GM21367 (cell line): ENCODE measurements around the gene SIMC1.
"Not testable (repeated sequence)": the region's sequence is repeated elsewhere in the genome, so short reads cannot be mapped to it uniquely, and the experiment has no call there.

Experiments
- ATAC-seq: cut with Tn5 transposase; IDR thresholded peaks from one replicate; pipeline ENCODE4 v1.9.1; 2021; ENCODE audit not compliant: unreplicated experiment

Gene SIMC1

DNA sequence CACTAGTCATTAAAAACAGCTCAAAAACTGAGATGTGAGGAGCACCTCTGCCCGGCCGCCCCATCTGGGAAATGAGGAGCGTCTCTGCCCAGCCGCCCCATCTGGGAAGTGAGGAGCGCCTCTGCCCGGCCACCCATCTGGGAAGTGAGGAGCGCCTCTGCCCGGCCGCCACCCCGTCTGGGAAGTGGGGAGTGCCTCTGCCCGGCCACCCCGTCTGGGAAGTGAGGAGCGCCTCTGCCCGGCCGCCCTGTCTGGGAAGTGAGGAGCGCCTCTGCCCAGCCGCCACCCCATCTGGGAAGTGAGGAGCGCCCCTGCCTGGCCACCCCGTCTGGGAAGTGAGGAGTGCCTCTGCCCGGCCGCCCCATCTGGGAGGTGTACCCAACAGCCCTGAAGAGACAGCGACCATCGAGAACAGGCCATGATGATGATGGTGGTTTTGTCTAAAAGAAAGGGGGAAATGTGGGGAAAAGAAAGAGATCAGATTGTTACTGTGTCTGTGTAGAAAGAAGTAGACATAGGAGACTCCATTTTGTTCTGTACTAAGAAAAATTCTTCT is 23.7 kb upstream of the SIMC1 start:
- ATAC-seq = not testable (repeated sequence)

DNA sequence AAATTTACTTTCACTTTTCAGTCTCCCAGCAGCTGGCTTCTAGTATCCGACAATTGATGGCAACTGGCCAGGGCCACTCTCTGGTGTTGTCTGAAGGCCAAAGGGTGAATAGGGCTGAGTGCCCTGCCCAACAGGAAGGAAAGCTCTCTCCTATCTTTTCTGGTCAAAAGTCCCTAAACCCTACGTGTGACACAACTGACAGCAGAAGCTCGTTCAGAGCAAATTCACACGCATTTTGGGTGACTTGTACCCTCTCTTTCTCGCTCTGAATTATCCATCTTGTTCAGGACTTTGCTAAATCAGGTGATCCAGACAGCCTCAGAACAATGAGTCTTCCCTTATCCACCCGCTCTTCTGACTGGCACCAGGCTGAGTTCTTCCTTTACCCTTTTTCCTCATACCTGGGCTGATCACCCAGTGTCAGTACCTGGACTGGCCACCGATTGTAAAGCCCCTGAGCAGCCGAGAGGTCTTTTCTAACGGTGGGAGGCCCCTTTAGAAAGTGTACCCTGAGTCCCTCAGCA is 21.8 kb upstream of the SIMC1 start:
- not testable (repeated sequence) for ATAC-seq

DNA sequence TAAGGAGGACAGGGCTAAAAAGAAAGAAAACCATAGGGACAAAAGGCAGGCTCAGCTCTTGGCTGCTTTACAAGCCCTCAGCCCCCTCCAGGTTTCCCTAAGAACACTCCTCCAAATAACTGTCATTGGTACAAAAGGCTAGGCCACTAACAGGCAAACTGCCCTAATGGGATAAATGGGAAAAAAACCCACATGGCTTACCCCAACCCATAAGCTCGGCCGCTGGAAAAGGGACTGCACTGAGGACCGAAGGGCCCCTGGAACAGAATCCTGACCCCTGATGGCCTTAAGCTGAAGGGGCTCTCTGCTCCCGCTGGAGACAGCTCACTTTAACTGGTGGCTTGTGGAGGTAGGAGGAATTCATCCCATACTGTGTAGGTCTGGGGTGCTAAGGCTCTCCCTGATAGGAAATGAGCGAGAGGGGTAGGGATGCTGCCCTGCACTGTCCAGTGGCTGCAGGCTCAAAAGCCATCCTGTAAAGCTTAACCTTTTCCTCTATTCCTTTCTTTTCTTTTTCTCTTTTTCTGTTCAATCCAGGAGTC is 21.0 kb upstream of the SIMC1 start:
- ATAC-seq = not testable (repeated sequence)

DNA sequence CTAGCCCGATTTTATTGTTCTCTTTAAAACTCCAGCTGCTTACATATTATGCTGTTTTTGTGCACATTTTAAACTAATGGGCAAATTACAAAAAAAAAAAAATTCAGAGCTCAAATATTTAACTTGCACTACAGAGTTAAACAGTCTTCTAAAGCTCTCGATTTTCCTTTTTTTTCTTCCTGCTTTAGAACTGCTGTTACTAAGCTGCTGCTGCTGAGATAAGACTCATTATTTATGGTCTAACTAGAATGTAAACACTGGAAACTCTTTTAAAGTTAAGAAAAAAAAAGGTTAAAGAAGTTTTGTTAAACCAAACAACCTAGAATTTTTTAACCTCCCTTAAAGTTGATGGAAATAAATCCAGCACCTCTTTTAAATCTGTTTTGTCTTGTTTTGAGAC is 20.5 kb upstream of the SIMC1 start:
- ATAC-seq = not testable (repeated sequence)

DNA sequence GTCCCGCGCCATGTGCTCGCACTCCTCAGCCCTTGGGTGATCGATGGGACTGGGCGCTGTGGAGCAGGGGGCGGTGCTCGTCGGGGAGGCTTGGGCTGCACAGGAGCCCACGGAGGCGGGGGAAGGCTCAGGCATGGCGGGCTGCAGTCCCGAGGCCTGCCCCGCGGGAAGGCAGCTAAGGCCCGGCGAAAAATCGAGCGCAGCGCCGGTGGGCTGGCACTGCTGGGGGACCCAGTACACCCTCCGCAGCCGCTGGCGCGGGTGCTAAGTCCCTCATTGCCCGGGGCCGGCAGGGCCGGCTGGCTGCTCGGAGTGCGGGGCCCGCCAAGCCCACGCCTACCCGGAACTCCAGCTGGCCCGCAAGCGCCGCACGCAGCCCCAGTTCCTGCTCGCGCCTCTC is 16.2 kb upstream of the SIMC1 start:
- ATAC-seq = not testable (repeated sequence)

DNA sequence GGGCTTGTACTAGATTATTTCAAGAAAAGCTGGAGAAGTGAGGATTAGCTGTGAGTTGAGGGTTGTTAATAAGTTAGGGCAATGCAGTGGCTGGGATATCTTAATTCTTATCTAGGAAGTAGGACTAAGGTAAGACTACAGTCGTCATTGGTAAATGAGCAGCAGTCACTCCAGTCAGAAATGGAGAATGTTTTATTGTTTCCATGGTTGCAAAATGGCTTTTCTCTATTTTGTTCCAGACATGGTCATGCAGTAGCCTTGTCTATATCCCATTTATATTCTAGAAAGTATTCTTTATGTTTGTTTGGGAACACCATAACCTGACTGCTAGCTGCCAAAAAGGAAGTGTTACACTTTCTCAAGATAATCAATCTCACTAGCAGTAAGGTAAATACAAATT is 9.9 kb upstream of the SIMC1 start:
- not testable (repeated sequence) for ATAC-seq

DNA sequence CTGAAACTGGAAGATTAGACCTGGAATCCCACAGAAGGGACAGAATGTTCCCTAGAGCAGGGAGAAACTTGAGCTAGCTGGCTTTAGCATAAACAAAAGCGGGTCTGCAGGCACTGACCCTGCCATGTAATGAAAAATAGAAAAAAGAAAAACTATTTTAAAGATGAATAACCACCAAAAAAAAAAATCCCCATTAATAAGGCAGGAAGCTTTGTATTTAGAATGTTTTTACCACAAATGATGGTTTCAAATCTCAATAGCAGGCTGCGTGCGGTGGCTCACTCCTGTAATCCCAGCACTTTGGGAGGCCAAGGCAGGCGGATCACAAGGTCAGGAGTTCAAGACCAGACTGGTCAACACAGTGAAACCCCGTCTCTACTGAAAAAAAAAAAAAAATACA is 5.0 kb upstream of the SIMC1 start:
- ATAC-seq = not testable (repeated sequence)

DNA sequence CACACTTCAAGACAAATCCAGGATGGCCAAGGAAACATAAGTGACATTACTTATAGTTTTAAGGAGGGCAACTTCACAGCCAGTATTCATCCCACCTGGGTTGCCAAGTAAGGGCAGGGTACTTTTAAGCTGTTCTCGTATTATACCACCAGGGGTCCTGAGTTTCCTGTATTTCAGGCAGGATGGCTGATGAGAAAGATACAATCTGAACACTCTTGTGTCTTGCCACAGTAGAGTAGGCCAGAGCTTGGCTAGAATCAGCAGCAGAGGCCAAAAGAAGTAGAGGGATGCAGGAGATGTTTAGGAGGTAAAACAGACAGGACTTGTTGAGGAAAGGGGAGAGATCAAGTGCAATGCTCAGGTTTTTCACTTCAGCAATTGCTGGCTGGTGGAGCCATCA is 3.1 kb upstream of the SIMC1 start:
- peak; percentile 43 for ATAC-seq

DNA sequence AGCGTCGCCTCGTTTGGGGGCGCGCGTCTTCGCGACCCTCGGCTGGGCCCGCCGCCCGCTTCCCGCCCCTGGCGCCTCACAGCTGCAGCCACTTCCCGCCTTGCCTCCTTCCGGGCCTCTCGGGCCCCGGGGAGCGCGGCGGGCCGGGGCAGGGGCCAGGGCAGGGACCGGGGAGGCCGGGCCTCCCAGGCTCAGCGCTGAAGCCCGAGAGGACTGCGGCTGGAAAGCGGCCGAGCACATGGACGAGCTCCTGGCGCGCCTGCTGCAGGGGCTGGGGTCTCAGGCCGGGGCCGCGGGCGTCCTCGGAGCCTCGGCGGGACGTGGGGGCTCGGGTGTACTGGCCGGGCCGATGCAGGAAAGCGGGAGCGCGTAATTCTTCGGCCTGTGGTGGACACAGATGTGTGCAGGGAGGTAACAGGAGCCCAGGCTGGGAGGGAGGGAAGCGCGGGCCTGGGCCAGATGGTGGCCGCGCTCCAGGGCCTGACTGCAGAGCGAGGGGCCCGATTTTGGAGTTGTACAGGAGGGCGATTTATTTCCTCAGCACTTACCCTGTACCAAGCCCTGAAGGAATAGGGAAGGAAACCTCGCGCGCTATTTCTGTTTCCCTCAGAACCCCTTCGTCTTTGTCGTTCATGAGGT is 540 bp downstream of the SIMC1 start:
- ATAC-seq = peak; percentile 22

DNA sequence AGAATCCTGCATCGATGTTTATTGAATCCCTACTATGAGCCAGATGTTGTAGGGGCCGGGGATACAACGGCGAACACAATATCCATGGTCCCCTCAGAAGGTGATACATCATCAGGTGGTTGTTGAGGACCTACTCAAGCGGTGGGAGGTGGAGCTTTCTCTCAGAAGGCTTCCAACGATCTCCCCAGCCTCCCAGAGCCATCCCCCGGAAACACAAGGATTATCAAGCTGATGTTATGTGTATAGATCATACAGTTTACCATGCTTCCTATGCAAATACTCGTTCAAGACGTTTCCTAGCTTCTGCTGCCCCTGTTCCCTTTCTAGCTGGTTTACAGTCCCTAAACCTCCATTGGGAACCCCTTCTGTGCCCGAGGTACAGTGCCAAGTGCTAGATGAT is 1.1 kb downstream of the SIMC1 start:
- not testable (repeated sequence) for ATAC-seq

DNA sequence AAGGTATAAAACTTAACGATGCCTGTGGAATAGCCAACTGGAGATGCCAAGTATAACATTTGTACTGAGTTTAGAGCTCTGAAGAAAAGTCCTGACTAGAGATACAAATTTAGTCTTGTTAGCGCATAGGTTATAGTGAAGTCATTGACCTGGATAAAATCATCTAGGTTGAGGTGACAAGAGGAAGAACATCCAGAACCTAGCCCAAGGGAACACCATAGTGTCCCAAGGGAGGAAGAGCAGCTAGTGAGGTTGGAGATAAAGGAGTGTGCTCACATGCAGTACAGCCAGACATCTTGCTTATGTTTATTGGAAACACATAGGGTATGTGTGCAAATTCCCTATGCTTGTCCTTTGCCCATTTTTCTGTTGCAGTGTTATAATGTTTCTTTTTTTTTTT is 6.1 kb downstream of the SIMC1 start:
- not testable (repeated sequence) for ATAC-seq

DNA sequence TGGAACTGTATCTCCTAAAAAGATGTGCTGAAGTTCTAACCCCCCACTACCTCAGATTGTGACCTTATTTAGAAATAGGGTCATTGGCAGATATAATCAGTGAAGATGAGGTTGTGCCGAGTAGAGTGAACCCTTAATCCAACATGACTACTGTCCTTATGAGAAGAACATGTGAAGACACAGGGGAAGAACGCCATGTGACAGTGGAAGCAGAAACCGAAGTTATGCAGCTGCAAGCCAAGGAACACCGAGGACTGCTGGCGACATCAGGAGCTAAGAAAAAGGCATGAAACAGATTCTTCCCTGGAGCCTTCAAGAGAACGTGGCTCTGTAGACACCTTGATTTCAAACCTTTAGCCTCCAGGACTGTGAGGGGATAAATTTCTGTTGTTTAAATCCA is 6.8 kb downstream of the SIMC1 start:
- not testable (repeated sequence) for ATAC-seq

DNA sequence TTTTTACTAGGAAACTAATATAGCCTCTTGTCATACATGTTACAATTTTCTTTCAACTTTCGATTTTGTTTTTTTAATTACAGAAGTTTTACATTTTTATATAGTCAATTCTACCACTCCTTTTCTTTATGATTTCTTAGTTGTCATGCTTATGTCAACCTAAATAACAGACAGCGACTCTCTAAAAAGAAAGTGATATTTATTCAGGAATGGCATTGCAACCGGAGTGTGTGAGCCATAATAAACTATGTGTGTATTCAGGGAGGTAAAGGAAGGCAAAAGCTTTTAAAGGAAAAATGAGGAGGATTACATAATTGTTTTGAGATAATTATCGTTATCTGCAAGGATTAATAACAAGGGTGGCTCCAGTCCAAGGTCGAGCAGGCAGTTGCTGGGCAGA is 7.3 kb downstream of the SIMC1 start:
- ATAC-seq = not testable (repeated sequence)

DNA sequence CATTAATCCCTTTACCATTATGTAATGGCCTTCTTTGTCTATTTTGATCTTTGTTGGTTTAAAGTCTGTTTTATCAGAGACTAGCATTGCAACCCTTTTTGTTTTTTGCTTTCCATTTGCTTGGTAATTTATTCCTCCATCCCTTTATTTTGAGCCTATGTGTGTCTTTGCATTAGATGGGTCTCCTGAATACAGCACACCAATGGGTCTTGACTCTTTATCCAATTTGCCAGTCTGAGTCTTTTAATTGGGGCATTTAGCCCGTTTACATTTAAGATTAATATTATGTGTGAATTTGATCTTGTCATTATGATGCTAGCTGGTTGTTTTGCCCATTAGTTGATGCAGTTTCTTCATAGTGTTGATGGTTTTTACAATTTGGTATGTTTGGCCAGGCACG is 12.5 kb downstream of the SIMC1 start:
- not testable (repeated sequence) for ATAC-seq

DNA sequence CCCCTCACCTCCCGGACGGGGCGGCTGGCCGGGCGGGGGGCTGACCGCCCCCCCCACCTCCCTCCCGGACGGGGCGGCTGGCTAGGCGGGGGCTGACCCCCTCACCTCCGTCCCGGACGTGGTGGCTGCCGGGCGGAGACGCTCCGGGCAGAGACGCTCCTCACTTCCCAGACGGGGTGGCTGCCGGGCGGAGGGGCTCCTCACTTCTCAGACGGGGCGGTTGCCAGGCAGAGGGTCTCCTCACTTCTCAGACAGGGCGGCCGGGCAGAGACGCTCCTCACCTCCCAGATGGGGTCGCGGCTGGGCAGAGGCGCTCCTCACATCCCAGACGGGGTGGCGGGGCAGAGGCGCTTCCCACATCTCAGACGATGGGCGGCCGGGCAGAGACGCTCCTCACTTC is 13.9 kb downstream of the SIMC1 start:
- not testable (repeated sequence) for ATAC-seq

DNA sequence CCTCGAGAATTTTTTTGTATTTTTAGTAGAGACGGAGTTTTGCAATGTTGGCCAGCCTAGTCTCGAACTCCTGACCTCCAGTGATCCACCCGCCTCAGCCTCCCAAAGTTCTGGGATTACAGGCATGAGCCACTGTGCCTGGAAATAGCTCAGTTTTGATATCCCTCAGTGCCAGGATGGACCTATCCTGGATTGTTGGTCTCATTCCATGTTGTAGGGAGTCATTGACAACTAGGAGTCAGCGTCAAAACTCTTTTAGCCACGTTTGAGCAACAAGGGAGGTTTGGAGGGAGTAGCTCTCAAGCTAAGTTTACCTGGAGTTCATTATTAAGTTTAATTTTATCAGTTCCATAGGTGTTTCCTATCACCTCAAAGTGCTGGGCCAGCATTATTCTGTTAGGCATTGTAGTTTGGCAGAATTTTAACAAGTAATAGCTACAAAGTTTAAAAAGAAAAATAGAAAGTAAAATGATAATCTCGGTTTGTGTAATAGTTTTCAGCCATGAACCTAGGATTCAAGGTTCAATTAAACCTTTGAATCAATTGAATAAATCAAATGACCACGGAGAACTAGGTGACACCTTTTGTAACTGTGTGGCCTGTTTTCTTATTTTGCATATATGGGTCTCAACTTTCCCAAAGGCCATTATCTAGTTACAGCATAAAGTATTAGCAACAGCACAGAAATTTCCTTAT is 15.3 kb downstream of the SIMC1 start:
- not testable (repeated sequence) for ATAC-seq

DNA sequence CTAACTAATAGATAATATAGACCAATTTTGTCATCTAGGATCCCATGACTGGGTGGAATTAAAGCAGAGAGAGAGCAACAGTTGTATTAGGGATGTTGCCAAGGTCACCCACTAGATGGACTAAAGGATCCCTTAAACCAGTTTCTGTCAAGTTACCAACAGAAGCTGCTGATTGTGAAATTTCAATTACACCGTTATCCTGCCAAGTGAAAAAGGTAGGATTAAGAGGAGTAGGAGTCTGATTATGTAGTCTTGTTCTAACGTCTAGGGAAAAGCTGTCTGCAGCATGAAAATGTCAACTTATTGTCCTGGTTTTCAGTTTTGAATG is 15.8 kb downstream of the SIMC1 start:
- not testable (repeated sequence) for ATAC-seq

DNA sequence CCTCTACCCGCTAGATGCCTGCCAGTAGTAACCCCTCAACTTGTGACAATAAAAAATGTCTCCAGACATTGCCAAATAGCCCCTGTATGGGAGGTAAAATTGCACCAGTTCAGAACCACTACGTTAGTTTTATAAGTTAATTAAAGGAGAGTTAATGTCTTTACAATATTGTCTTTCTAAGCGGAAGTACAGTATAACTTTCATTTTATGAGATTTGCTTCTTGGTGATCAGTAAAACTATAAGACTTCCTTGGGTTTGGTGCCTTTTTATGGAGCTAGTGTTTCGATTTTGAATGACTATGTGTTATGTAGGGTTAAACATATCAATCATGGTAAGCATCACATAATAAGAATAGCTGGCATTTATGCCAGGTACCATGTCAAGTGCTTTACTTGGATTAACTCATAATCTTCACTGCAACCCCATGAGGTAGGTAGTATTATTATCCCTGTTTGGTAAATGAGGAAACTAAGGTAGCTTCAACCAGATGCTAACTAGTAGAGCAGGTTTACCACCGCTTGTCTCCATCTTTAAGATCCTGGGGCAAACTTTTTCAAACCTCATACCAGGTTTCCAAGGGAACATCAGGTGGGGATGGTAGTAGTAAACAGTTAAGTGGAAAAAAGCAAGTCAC is 19.8 kb downstream of the SIMC1 start:
- not testable (repeated sequence) for ATAC-seq

DNA sequence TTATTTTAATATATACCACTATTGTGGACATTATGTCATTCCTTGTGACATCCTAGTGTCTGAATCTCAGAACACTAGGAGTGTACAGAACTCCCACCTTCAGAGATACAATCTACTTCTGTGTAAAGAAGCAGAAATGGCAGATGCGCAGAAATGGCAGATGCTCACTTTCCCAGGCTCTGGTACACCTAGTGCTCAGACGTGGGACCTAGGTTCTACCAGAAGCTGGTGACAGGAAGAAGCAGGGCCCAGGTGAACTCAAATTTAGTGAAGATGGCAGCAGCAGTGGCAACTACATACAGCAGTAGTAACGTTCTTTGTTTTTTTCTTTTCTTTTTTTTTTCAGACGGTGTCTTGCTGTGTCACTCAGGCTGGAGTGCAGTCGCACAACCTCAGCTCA is 22.5 kb downstream of the SIMC1 start:
- not testable (repeated sequence) for ATAC-seq

DNA sequence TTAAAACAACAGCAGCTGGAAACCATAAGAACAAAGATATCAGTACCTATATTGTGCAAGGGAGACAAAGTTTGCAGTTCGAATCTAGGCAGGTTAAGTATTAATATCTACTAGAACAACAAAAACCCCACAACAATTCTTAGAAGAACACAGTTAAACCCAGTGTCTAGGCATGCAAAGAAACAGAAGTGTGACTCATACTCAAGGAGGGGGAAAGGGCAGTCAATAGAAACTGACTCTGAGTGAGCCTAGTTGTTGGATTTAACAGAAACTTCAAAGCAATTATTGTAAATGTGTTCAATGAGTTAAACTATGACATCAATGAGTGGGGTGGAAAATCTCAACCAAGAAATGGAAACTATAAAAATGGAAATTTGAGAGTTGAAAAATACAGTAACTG is 28.2 kb downstream of the SIMC1 start:
- ATAC-seq = not testable (repeated sequence)

DNA sequence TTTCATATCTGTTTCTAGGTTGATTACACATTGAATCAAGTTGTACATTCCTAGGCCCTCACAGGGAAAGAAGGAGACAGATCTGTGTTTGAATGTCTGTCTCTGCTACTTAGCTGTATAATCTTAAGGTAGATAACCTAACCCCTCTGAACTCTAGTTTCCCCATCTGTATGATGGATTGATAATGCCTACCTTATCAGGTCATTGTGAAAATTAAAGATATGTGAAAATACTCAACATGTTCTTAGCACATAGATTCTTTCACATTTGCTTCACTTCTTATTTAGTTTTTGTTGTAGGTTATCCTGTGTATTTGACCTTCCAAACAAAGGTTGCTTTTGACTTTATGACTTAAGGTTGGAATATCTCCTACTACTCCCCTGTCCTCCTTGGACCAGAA is 50.8 kb downstream of the SIMC1 start:
- not testable (repeated sequence) for ATAC-seq
